Measurements from ENCODE around the gene GPR84. TPM values are rescaled to one million over a fixed set of nuclear protein-coding genes. Genes with fewer than 3 reads are reported as not detected.

GPR84 gene
- total and polyA plus RNA-seq, 9 of the 15 experiments (the other 6 are each of a cell fraction or from before 2014, with no cell fraction given) = 0.07 to 0.18 (median 0.11) TPM; not detected in 5

DNA sequence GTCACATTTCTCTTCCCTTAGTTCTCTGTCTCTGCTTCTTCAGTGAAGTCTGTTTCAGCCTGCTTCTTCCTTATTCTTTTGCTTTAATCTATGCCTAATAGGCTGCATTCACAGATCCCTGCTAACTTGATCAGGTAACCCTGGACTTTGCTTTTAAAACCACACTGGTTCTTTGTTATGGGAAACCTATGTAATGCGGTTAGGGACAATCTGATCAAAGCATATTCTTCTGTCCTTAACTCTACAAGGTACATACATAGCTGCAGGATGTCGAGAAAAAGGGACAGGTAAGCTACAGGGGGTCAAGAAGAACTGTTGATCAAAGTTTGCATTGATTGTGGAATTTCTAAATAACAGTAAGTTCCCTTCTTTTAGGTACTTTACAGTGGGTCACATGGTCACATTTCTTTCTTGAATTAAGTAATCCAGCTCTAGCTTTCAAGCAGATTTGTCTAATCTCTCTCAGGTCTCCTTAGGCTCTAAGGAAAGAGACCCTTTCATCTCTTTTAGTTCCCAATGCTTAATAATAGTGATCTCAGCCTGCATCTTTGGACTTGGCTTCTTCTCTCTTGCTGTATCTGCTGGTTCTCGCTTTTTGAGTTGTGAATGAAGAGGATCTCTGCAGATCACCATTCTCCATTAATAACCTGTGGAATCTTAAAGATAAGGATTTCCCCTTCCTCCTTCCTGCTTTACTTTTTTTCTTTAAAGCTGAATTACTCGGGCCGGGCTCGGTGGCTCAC is 35.5 kb downstream of the GPR84 start (continued):
- TF ChIP-seq, protein P1, sequence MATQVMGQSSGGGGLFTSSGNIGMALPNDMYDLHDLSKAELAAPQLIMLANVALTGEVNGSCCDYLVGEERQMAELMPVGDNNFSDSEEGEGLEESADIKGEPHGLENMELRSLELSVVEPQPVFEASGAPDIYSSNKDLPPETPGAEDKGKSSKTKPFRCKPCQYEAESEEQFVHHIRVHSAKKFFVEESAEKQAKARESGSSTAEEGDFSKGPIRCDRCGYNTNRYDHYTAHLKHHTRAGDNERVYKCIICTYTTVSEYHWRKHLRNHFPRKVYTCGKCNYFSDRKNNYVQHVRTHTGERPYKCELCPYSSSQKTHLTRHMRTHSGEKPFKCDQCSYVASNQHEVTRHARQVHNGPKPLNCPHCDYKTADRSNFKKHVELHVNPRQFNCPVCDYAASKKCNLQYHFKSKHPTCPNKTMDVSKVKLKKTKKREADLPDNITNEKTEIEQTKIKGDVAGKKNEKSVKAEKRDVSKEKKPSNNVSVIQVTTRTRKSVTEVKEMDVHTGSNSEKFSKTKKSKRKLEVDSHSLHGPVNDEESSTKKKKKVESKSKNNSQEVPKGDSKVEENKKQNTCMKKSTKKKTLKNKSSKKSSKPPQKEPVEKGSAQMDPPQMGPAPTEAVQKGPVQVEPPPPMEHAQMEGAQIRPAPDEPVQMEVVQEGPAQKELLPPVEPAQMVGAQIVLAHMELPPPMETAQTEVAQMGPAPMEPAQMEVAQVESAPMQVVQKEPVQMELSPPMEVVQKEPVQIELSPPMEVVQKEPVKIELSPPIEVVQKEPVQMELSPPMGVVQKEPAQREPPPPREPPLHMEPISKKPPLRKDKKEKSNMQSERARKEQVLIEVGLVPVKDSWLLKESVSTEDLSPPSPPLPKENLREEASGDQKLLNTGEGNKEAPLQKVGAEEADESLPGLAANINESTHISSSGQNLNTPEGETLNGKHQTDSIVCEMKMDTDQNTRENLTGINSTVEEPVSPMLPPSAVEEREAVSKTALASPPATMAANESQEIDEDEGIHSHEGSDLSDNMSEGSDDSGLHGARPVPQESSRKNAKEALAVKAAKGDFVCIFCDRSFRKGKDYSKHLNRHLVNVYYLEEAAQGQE (IDR thresholded peaks at IDR 0.05; ENCODE audit: borderline replicate concordance) = no peak
- TF ChIP-seq, protein P1 (CRISPR knock-in tag; IDR thresholded peaks at IDR 0.05; ENCODE audit: low read depth) = no peak

All from K562 (cell line).